H1 (cell line): Measurements from ENCODE around the gene PJVK. TPM values are rescaled to one million over a fixed set of nuclear protein-coding genes. Genes with fewer than 3 reads are reported as not detected.

ENCODE experiments used
- CTCF ChIA-PET: fragments of 300-600 bp; sonication (Branson Sonifier 250); formaldehyde crosslinking; loops from one replicate; lab custom pipeline; 2021; ENCODE audit not compliant: partially characterized antibody; lab: Charles Lee
- POLR2A ChIA-PET: fragments of 300-600 bp; sonication (Branson Sonifier 250); formaldehyde crosslinking; loops from one replicate; lab custom pipeline; 2021; ENCODE audit warnings: inconsistent platforms; ENCODE audit not compliant: partially characterized antibody; lab: Charles Lee
- DNase-seq, 2 experiments: peaks; one replicate each; pipeline versions ENCODE4 v3.0.0 to v3.0.0-alpha.2; 2010 to 2022; ENCODE audit warnings: low spot score in 2 of 2, low read depth in 1 of 2, mixed read lengths in 1 of 2
- FAIRE-seq: peaks from 2 replicates; lab custom pipeline; 2011; peaks lifted over from hg19 to GRCh38; lab: Jason Lieb, UNC
- H2AFZ ChIP-seq: 2 replicates; pipeline ENCODE4 v1.8.1; 2012; ENCODE audit warnings: low read length, inconsistent platforms
- H2AK5ac ChIP-seq: 2 replicates; pipeline ENCODE4 v1.6.1; 2013; ENCODE audit warnings: low read depth, low read length
- H2BK120ac ChIP-seq: replicated peaks from 2 replicates; pipeline ENCODE3; 2013; ENCODE audit warnings: low read depth, low read length, inconsistent platforms
- H2BK12ac ChIP-seq: 2 replicates; pipeline ENCODE4 v1.6.1; 2013; ENCODE audit warnings: low read depth, low read length
- H2BK15ac ChIP-seq: 2 replicates; pipeline ENCODE4 v1.6.1; 2013; ENCODE audit warnings: low read length
- H2BK20ac ChIP-seq: 2 replicates; pipeline ENCODE4 v1.6.1; 2013; ENCODE audit warnings: low read length
- H2BK5ac ChIP-seq: 2 replicates; pipeline ENCODE4 v1.6.1; 2013; ENCODE audit warnings: low read depth, low read length
- H3K14ac ChIP-seq: 2 replicates; pipeline ENCODE4 v1.6.1; 2013; ENCODE audit warnings: inconsistent platforms; ENCODE audit not compliant: insufficient read length
- H3K18ac ChIP-seq: 2 replicates; pipeline ENCODE4 v1.6.1; 2013; ENCODE audit warnings: low read length; ENCODE audit errors: extremely low read depth
- H3K23ac ChIP-seq: 2 replicates; pipeline ENCODE4 v1.6.1; 2013; ENCODE audit warnings: inconsistent platforms; ENCODE audit not compliant: insufficient read length
- H3K23me2 ChIP-seq: 2 replicates; pipeline ENCODE4 v1.6.1; 2013; ENCODE audit warnings: low read depth, low read length
- H3K27ac ChIP-seq: 2 replicates; pipeline ENCODE4 v1.6.1; 2011; ENCODE audit warnings: low read depth, low read length, inconsistent platforms
- H3K27me3 ChIP-seq, 4 experiments: replicated peaks in 1 of 4; 1 replicate in 1 of 4; 2 replicates in 3 of 4; pipeline versions ENCODE4 v1.6.1 to v1.8.1; 2011 to 2013; ENCODE audit warnings: low read length in 3 of 4, mild to moderate bottlenecking in 3 of 4, inconsistent platforms in 2 of 4, mixed read lengths in 2 of 4, moderate library complexity in 1 of 4; ENCODE audit not compliant: control insufficient read depth in 3 of 4, insufficient read depth in 3 of 4; ENCODE audit errors: extremely low read depth in 1 of 4
- H3K36me3 ChIP-seq, 4 experiments: 2 replicates each; pipeline versions ENCODE4 v1.6.1 to v1.8.1; 2011 to 2013; ENCODE audit warnings: mild to moderate bottlenecking in 4 of 4, low read length in 3 of 4, moderate library complexity in 2 of 4, control low read depth in 1 of 4, inconsistent platforms in 1 of 4; ENCODE audit not compliant: insufficient read depth in 4 of 4, control insufficient read depth in 2 of 4
- H3K4ac ChIP-seq: replicated peaks from 2 replicates; pipeline ENCODE3; 2013; ENCODE audit warnings: low read length, low read depth, mixed read lengths, inconsistent platforms; ENCODE audit not compliant: insufficient read length
- H3K4me1 ChIP-seq, 4 experiments: replicated peaks in 1 of 4; 1 replicate in 1 of 4; 2 replicates in 3 of 4; pipeline versions ENCODE4 v1.6.1 to v1.8.1; 2011 to 2013; ENCODE audit warnings: low read length in 3 of 4, inconsistent platforms in 2 of 4, mixed read lengths in 1 of 4; ENCODE audit not compliant: insufficient read depth in 4 of 4, control insufficient read depth in 3 of 4
- H3K4me2 ChIP-seq, 2 experiments: 2 replicates each; pipeline versions ENCODE4 v1.6.1 to v1.8.1; 2011 to 2013; ENCODE audit warnings: low read depth in 2 of 2, low read length in 2 of 2, control low read depth in 1 of 2, inconsistent platforms in 1 of 2, mild to moderate bottlenecking in 1 of 2; ENCODE audit not compliant: insufficient read depth in 1 of 2
- H3K4me3 ChIP-seq, 4 experiments: fragments of 200-600, 300-600 bp in 1 of 4; sonication (generic), shearing (Covaris generic), sonication (Bioruptor Twin) in 1 of 4; 2 replicates each; pipeline versions ENCODE4 v1.5.1 to v1.8.1; 2011 to 2016; ENCODE audit warnings: low read length in 4 of 4, low read depth in 3 of 4, control low read depth in 2 of 4, inconsistent platforms in 2 of 4, mild to moderate bottlenecking in 2 of 4, mixed read lengths in 1 of 4, moderate library complexity in 1 of 4; ENCODE audit not compliant: insufficient read depth in 2 of 4; ENCODE audit errors: extremely low read depth in 1 of 4
- H3K56ac ChIP-seq: replicated peaks from 2 replicates; pipeline ENCODE3; 2013; ENCODE audit warnings: low read depth, mild to moderate bottlenecking, mixed read lengths, low read length, inconsistent platforms; ENCODE audit not compliant: insufficient read length
- H3K79me1 ChIP-seq: 2 replicates; pipeline ENCODE4 v1.6.1; 2013; ENCODE audit warnings: low read depth, low read length, control low read depth
- H3K79me2 ChIP-seq, 2 experiments: 2 replicates each; pipeline versions ENCODE4 v1.6.1 to v1.8.1; 2012 to 2013; ENCODE audit warnings: low read length in 2 of 2, mild to moderate bottlenecking in 2 of 2, inconsistent platforms in 1 of 2; ENCODE audit not compliant: insufficient read depth in 2 of 2, control insufficient read depth in 1 of 2
- H3K9ac ChIP-seq, 4 experiments: replicated peaks in 1 of 4; 1 replicate in 1 of 4; 2 replicates in 3 of 4; pipeline versions ENCODE4 v1.6.1 to v1.8.1; 2011 to 2013; ENCODE audit warnings: low read depth in 3 of 4, low read length in 3 of 4, control low read depth in 2 of 4, mild to moderate bottlenecking in 2 of 4, moderate library complexity in 2 of 4, inconsistent platforms in 1 of 4; ENCODE audit errors: extremely low read depth in 1 of 4
- H3K9me3 ChIP-seq, 2 experiments: 2 replicates each; pipeline versions ENCODE4 v1.6.1 to v1.8.1; 2012 to 2013; ENCODE audit warnings: mild to moderate bottlenecking in 2 of 2, moderate library complexity in 2 of 2, control low read depth in 1 of 2, inconsistent platforms in 1 of 2, low read depth in 1 of 2, low read length in 1 of 2, mixed read lengths in 1 of 2; ENCODE audit not compliant: insufficient read depth in 2 of 2
- H4K20me1 ChIP-seq, 2 experiments: replicated peaks in 1 of 2; 2 replicates each; pipeline versions ENCODE3 to v1.8.1; 2011 to 2013; ENCODE audit warnings: inconsistent platforms in 2 of 2, low read length in 2 of 2, mild to moderate bottlenecking in 1 of 2; ENCODE audit not compliant: insufficient read depth in 2 of 2, control insufficient read depth in 1 of 2
- H4K5ac ChIP-seq: 2 replicates; pipeline ENCODE4 v1.6.1; 2013; ENCODE audit warnings: low read length, low read depth, mixed read lengths, inconsistent platforms; ENCODE audit not compliant: insufficient read length
- H4K8ac ChIP-seq: 2 replicates; pipeline ENCODE4 v1.8.0; 2013; ENCODE audit warnings: mild to moderate bottlenecking, moderate library complexity, low read length, inconsistent platforms; ENCODE audit not compliant: insufficient read depth; ENCODE audit errors: extremely low read depth
- H4K91ac ChIP-seq: replicated peaks from 2 replicates; pipeline ENCODE3; 2013; ENCODE audit warnings: low read length, mixed read lengths, inconsistent platforms; ENCODE audit not compliant: insufficient read length
- CHD1 ChIP-seq: IDR thresholded peaks from 2 replicates; pipeline ENCODE4 v1.6.1; 2012; ENCODE audit warnings: low read depth, low read length, improper control_type of control experiment
- JUN ChIP-seq: IDR thresholded peaks from 2 replicates; pipeline ENCODE4 v1.6.1; 2011; ENCODE audit warnings: low read depth, mild to moderate bottlenecking, improper control_type of control experiment, low read length
- SUZ12 ChIP-seq: fragments of 200-600 bp; sonication (generic); IDR thresholded peaks from 2 replicates; pipeline ENCODE4 v1.6.1; 2012; ENCODE audit warnings: mild to moderate bottlenecking, inconsistent platforms, low read length, moderate library complexity, mixed read lengths
- WGBS, 2 experiments: shearing (Covaris generic) in 1 of 2; methylation state at CpG; one replicate each; pipeline versions ENCODE4 v1.1.6 to v1.1.7; 2013 to 2015; ENCODE audit warnings: low lambda C conversion rate in 2 of 2, mixed read lengths in 2 of 2, inconsistent platforms in 1 of 2, low coverage in 1 of 2, missing lambda C conversion rate in 1 of 2; ENCODE audit not compliant: insufficient replicate concordance in 2 of 2, insufficient coverage in 1 of 2, insufficient read length in 1 of 2; ENCODE audit errors: extremely low coverage in 1 of 2, missing lambda C conversion rate in 1 of 2; 5-methylcytosine and 5-hydroxymethylcytosine counted together
- polyA plus RNA-seq, 7 experiments: library from polyadenylated mRNA; depleted of rRNA in 3 of 7; stranded (reverse) in 5 of 7; unstranded in 2 of 7; fragments of >200 nt in 5 of 7; fragments of 200-250 nt in 2 of 7; gene quantifications; 1 replicate in 5 of 7; 2 replicates in 1 of 7; 4 replicates in 1 of 7; pipeline versions ENCODE4 v1.2.1 to v1.2.3, GENCODE V29; 2011 to 2013; ENCODE audit warnings: missing spikeins in 2 of 7, mixed read lengths in 2 of 7
- total RNA-seq: library from RNA; stranded (reverse); fragmentation: NEBNext Ultra II Directional; extraction: Animal tissue kit (Norgen Biotek cat#: 25700); gene quantifications from 2 replicates; pipeline ENCODE4 v1.2.1, GENCODE V29; 2021

PJVK gene
- total and polyA plus RNA-seq, 2 of the 8 experiments (the other 6 are each of a cell fraction or from before 2014, with no cell fraction given) = 2.4 to 2.8 TPM

DNA sequence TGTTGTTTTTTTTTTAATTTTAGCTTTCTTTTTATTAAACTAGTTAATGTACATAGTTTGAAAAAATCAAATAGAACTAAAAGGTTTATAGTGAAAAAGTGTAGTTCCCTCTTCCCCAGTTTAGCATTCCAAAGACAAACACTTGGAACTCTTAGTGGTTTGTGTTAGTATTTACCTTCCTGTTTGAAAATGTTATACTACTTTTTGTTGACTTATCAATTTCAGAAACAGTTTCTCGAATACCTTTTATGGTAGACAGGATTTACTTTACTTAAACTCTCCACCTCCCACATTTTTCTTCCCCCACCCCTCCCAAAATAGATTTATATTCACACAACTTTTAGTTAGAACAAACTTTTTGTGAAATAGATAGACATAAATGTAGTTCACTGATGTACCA, 55.8 kb downstream of the PJVK start:
- no peak overlapping the region for H2BK20ac ChIP-seq
- no peak for DNase-seq
- no peak overlapping the region for H3K23ac ChIP-seq
- TF ChIP-seq JUN = no peak
- no peak for TF ChIP-seq CHD1
- no peak for TF ChIP-seq SUZ12
- TF ChIP-seq, all 59 proteins: peak for 0
- Histone ChIP-seq H2BK5ac (no peak overlapping the region), H2BK120ac (no peak overlapping the region), H4K91ac (no peak overlapping the region), H2BK12ac (no peak overlapping the region), H4K8ac (no peak overlapping the region), H3K9me3 (no peaks in the 10 kb centered on the region), H3K4me3 (no peak overlapping the region), H4K5ac (no peak overlapping the region), H3K56ac (no peak overlapping the region), H3K79me1 (no peaks in the 10 kb centered on the region), H3K14ac (no peak overlapping the region), H2AK5ac (no peak overlapping the region), H3K4ac (no peak overlapping the region), H4K20me1 (no peaks in the 10 kb centered on the region), H3K36me3 (peaks cover 0 to 4% (median 2%) of the 10 kb centered on the region in 4 experiments; a peak in 3 of 8 replicates), H2BK15ac (no peak overlapping the region), H3K4me1 (peaks cover 0 to 3% (median 0%) of the 10 kb centered on the region in 4 experiments; a peak in 2 of 7 replicates), H3K18ac (no peak overlapping the region), H2AFZ (no peak overlapping the region), H3K79me2 (no peaks in the 10 kb centered on the region), H3K23me2 (no peaks in the 10 kb centered on the region), H3K27me3 (no peaks in the 10 kb centered on the region), H3K9ac (no peak overlapping the region), H3K27ac (no peak overlapping the region), H3K4me2 (no peak overlapping the region)
- CTCF ChIA-PET = interaction anchor here (1.9 to 2.6 kb wide), 2 partner anchors 11 to 17 kb away, joined by 5 to 8 read pairs; no protein-coding TSS in a partner anchor
- POLR2A ChIA-PET = interaction anchor here (1.2 kb wide), 2 partner anchors 10 to 27 kb away, joined by 3 read pairs; partner anchors contain the start of gene PLEKHA3
- 91% methylated on average over 1 of the region's 1 CpG; no CpG with 5 or more reads in 1 of the 2 experiments for WGBS, 2 experiments
- FAIRE-seq = no peak
